ENCODE results near the gene LRRC8E.

Gene LRRC8E

GRCh38 chr19:7874076-7874896 lies 14.0 kb upstream of the LRRC8E start, which contains the start of gene PRR36:
PRR36 (minus strand) TSS chr19:7874390; CDS start chr19:7873689, 701 bp downstream.
- no peak within 1 kb of the TSS for H3K27ac ChIP-seq (ENCODE audit: low read depth in 2 of 2, low read length in 2 of 2)
- H3K36me3 ChIP-seq (ENCODE audit: control insufficient read depth in 2 of 2, insufficient read depth in 2 of 2, low read length in 2 of 2), result no peaks in the 10 kb centered on the region
- no peak within 1 kb of the TSS for H3K9ac ChIP-seq (ENCODE audit: low read depth in 1 of 2, low read length in 2 of 2)
- H3K27me3 ChIP-seq (ENCODE audit: control insufficient read depth in 2 of 2, insufficient read depth in 2 of 2, low read length in 2 of 2), result peaks cover 13 to 19% of the 10 kb centered on the region in 2 donors
- H3K4me3 ChIP-seq (ENCODE audit: low read length in 2 of 2), result no peak within 1 kb of the TSS
- H3K9me3 ChIP-seq (ENCODE audit: control insufficient read depth in 2 of 2, low read length in 2 of 2), result no peaks in the 10 kb centered on the region
- peaks cover 13 to 16% of the 10 kb centered on the region in 2 donors for H3K4me1 ChIP-seq (ENCODE audit: control insufficient read depth in 2 of 2, insufficient read depth in 2 of 2, low read length in 2 of 2)

GRCh38 chr19:7874897-7875273 lies 13.4 kb upstream of the LRRC8E start:
- Histone ChIP-seq H3K4me1 (ENCODE audit: control insufficient read depth in 2 of 2, insufficient read depth in 2 of 2, low read length in 2 of 2) (peaks cover 13 to 14% of the 10 kb centered on the region in 2 donors), H3K9me3 (ENCODE audit: control insufficient read depth in 2 of 2, low read length in 2 of 2) (no peaks in the 10 kb centered on the region), H3K4me3 (ENCODE audit: low read length in 2 of 2) (no peak overlapping the region), H3K27me3 (ENCODE audit: control insufficient read depth in 2 of 2, insufficient read depth in 2 of 2, low read length in 2 of 2) (peaks cover 13 to 19% of the 10 kb centered on the region in 2 donors), H3K9ac (ENCODE audit: low read depth in 1 of 2, low read length in 2 of 2) (no peak overlapping the region), H3K36me3 (ENCODE audit: control insufficient read depth in 2 of 2, insufficient read depth in 2 of 2, low read length in 2 of 2) (no peaks in the 10 kb centered on the region), H3K27ac (ENCODE audit: low read depth in 2 of 2, low read length in 2 of 2) (no peak overlapping the region)

GRCh38 chr19:7877249-7877836 lies 11.0 kb upstream of the LRRC8E start:
- H3K27ac ChIP-seq (ENCODE audit: low read depth in 2 of 2, low read length in 2 of 2), result no peak overlapping the region
- H3K36me3 ChIP-seq (ENCODE audit: control insufficient read depth in 2 of 2, insufficient read depth in 2 of 2, low read length in 2 of 2), result no peaks in the 10 kb centered on the region
- H3K4me1 ChIP-seq (ENCODE audit: control insufficient read depth in 2 of 2, insufficient read depth in 2 of 2, low read length in 2 of 2), result peaks cover 0 to 5% of the 10 kb centered on the region in 2 donors
- no peak overlapping the region for H3K9ac ChIP-seq (ENCODE audit: low read depth in 1 of 2, low read length in 2 of 2)
- H3K9me3 ChIP-seq (ENCODE audit: control insufficient read depth in 2 of 2, low read length in 2 of 2), result no peaks in the 10 kb centered on the region
- H3K27me3 ChIP-seq (ENCODE audit: control insufficient read depth in 2 of 2, insufficient read depth in 2 of 2, low read length in 2 of 2), result peaks cover 13 to 19% of the 10 kb centered on the region in 2 donors
- no peak overlapping the region for H3K4me3 ChIP-seq (ENCODE audit: low read length in 2 of 2)

- no peaks in the 10 kb centered on the region for H3K36me3 ChIP-seq (ENCODE audit: control insufficient read depth in 2 of 2, insufficient read depth in 2 of 2, low read length in 2 of 2)
- H3K27ac ChIP-seq (ENCODE audit: low read depth in 2 of 2, low read length in 2 of 2), result no peak overlapping the region
- H3K27me3 ChIP-seq (ENCODE audit: control insufficient read depth in 2 of 2, insufficient read depth in 2 of 2, low read length in 2 of 2), result peaks cover 6 to 11% of the 10 kb centered on the region in 2 donors
- no peak overlapping the region for H3K9ac ChIP-seq (ENCODE audit: low read depth in 1 of 2, low read length in 2 of 2)
- H3K4me1 ChIP-seq (ENCODE audit: control insufficient read depth in 2 of 2, insufficient read depth in 2 of 2, low read length in 2 of 2), result peaks cover 0 to 2% of the 10 kb centered on the region in 2 donors
- no peaks in the 10 kb centered on the region for H3K9me3 ChIP-seq (ENCODE audit: control insufficient read depth in 2 of 2, low read length in 2 of 2)
- H3K4me3 ChIP-seq (ENCODE audit: low read length in 2 of 2), result no peak overlapping the region
Observed at GRCh38 chr19:7879111-7879807, 9.1 kb upstream of the LRRC8E start.

- peaks cover 2 to 6% of the 10 kb centered on the region in 2 donors for H3K27me3 ChIP-seq (ENCODE audit: control insufficient read depth in 2 of 2, insufficient read depth in 2 of 2, low read length in 2 of 2)
- H3K4me1 ChIP-seq (ENCODE audit: control insufficient read depth in 2 of 2, insufficient read depth in 2 of 2, low read length in 2 of 2), result no peaks in the 10 kb centered on the region
- no peaks in the 10 kb centered on the region for H3K36me3 ChIP-seq (ENCODE audit: control insufficient read depth in 2 of 2, insufficient read depth in 2 of 2, low read length in 2 of 2)
- H3K9me3 ChIP-seq (ENCODE audit: control insufficient read depth in 2 of 2, low read length in 2 of 2), result no peaks in the 10 kb centered on the region
- H3K4me3 ChIP-seq (ENCODE audit: low read length in 2 of 2), result no peak overlapping the region
- H3K27ac ChIP-seq (ENCODE audit: low read depth in 2 of 2, low read length in 2 of 2), result no peak overlapping the region
- H3K9ac ChIP-seq (ENCODE audit: low read depth in 1 of 2, low read length in 2 of 2), result no peak overlapping the region
Observed at GRCh38 chr19:7879836-7880235, 8.5 kb upstream of the LRRC8E start.

- Histone ChIP-seq H3K4me3 (ENCODE audit: low read length in 2 of 2) (no peak overlapping the region), H3K27me3 (ENCODE audit: control insufficient read depth in 2 of 2, insufficient read depth in 2 of 2, low read length in 2 of 2) (peaks cover 0 to 2% of the 10 kb centered on the region in 2 donors), H3K27ac (ENCODE audit: low read depth in 2 of 2, low read length in 2 of 2) (no peak overlapping the region), H3K9me3 (ENCODE audit: control insufficient read depth in 2 of 2, low read length in 2 of 2) (no peaks in the 10 kb centered on the region), H3K4me1 (ENCODE audit: control insufficient read depth in 2 of 2, insufficient read depth in 2 of 2, low read length in 2 of 2) (no peaks in the 10 kb centered on the region), H3K36me3 (ENCODE audit: control insufficient read depth in 2 of 2, insufficient read depth in 2 of 2, low read length in 2 of 2) (no peaks in the 10 kb centered on the region), H3K9ac (ENCODE audit: low read depth in 1 of 2, low read length in 2 of 2) (no peak overlapping the region)
Observed at GRCh38 chr19:7881910-7882309, 6.4 kb upstream of the LRRC8E start.

GRCh38 chr19:7883105-7883504 lies 5.2 kb upstream of the LRRC8E start:
- Histone ChIP-seq H3K4me3 (ENCODE audit: low read length in 2 of 2) (no peak overlapping the region), H3K9ac (ENCODE audit: low read depth in 1 of 2, low read length in 2 of 2) (no peak overlapping the region), H3K27me3 (ENCODE audit: control insufficient read depth in 2 of 2, insufficient read depth in 2 of 2, low read length in 2 of 2) (peaks cover 0 to 5% of the 10 kb centered on the region in 2 donors), H3K9me3 (ENCODE audit: control insufficient read depth in 2 of 2, low read length in 2 of 2) (no peaks in the 10 kb centered on the region), H3K36me3 (ENCODE audit: control insufficient read depth in 2 of 2, insufficient read depth in 2 of 2, low read length in 2 of 2) (no peaks in the 10 kb centered on the region), H3K27ac (ENCODE audit: low read depth in 2 of 2, low read length in 2 of 2) (no peak overlapping the region), H3K4me1 (ENCODE audit: control insufficient read depth in 2 of 2, insufficient read depth in 2 of 2, low read length in 2 of 2) (no peaks in the 10 kb centered on the region)

GRCh38 chr19:7883796-7884570 lies 4.3 kb upstream of the LRRC8E start:
- Histone ChIP-seq H3K27me3 (ENCODE audit: control insufficient read depth in 2 of 2, insufficient read depth in 2 of 2, low read length in 2 of 2) (peaks cover 0 to 8% of the 10 kb centered on the region in 2 donors), H3K4me1 (ENCODE audit: control insufficient read depth in 2 of 2, insufficient read depth in 2 of 2, low read length in 2 of 2) (peaks cover 0 to 3% of the 10 kb centered on the region in 2 donors), H3K4me3 (ENCODE audit: low read length in 2 of 2) (no peak overlapping the region), H3K27ac (ENCODE audit: low read depth in 2 of 2, low read length in 2 of 2) (no peak overlapping the region), H3K9ac (ENCODE audit: low read depth in 1 of 2, low read length in 2 of 2) (no peak overlapping the region), H3K9me3 (ENCODE audit: control insufficient read depth in 2 of 2, low read length in 2 of 2) (no peaks in the 10 kb centered on the region), H3K36me3 (ENCODE audit: control insufficient read depth in 2 of 2, insufficient read depth in 2 of 2, low read length in 2 of 2) (no peaks in the 10 kb centered on the region)

GRCh38 chr19:7885818-7886217 lies 2.5 kb upstream of the LRRC8E start:
- no peak overlapping the region for H3K4me3 ChIP-seq (ENCODE audit: low read length in 2 of 2)
- H3K36me3 ChIP-seq (ENCODE audit: control insufficient read depth in 2 of 2, insufficient read depth in 2 of 2, low read length in 2 of 2), result no peaks in the 10 kb centered on the region
- no peaks in the 10 kb centered on the region for H3K9me3 ChIP-seq (ENCODE audit: control insufficient read depth in 2 of 2, low read length in 2 of 2)
- peaks cover 0 to 3% of the 10 kb centered on the region in 2 donors for H3K4me1 ChIP-seq (ENCODE audit: control insufficient read depth in 2 of 2, insufficient read depth in 2 of 2, low read length in 2 of 2)
- H3K27ac ChIP-seq (ENCODE audit: low read depth in 2 of 2, low read length in 2 of 2), result no peak overlapping the region
- H3K9ac ChIP-seq (ENCODE audit: low read depth in 1 of 2, low read length in 2 of 2), result no peak overlapping the region
- H3K27me3 ChIP-seq (ENCODE audit: control insufficient read depth in 2 of 2, insufficient read depth in 2 of 2, low read length in 2 of 2), result peaks cover 0 to 9% of the 10 kb centered on the region in 2 donors
